ENCODE measurements around the gene SLC12A7.
"Not testable (repeated sequence)": the region's sequence is repeated elsewhere in the genome, so short reads cannot be mapped to it uniquely, and the experiment has no call there.

SLC12A7 gene

GRCh38 chr5:1034986-1035385, 76.9 kb downstream of the SLC12A7 start:
- DNase-seq (ENCODE audit: low read depth), result no peak

GRCh38 chr5:1034421-1034905, 77.4 kb downstream of the SLC12A7 start:
- DNase-seq (ENCODE audit: low read depth), result no peak

- DNase-seq (ENCODE audit: low read depth), result no peak
These were observed 78.0 kb downstream of the SLC12A7 start for GRCh38 chr5:1033606-1034420.

DNA sequence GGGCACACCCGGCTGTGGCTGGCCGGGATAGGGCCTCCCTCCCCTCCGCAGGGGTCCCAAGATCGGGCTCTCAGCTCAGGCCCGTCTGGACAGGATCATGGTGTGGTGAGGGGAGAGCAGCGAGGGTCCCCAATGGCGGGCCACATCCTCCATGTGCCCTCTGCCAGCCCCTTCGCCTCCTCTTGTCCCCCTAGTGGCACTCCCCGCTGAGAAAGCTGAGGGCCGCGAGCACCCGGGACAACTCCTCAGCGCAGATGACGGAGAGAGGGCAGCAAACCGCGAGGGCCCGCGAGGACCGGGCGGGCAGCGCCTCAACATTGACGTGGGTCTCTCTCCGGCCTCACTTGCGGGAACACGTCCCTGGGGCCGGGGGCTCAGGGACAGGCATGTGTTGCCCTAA, 78.7 kb downstream of the SLC12A7 start:
- no peak for DNase-seq (ENCODE audit: low read depth)

DNA sequence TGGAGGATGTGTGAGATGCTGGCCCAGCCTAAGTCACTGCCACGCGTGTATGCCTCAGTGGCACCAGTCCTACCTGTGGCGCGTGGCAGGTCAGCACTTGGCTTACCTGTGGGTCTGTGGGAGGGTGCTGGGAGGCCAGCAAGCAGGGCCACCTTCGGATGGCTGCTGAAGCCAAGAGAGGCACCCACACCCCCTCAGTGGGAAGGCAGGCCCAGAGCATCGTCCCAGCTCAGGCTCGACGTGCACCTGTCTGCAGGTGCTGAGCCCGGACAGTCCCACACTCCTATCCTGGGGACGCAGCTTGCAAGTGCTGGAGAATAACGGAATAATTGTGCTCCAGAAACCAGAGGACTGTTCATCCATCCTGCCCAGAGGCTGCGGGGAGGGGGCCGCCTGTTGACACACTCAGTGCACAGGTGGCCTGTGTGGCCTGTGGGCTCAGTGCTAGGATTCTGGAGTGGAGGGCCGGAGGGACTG, 79.3 kb downstream of the SLC12A7 start:
- no peak for DNase-seq (ENCODE audit: low read depth)

GRCh38 chr5:1032011-1032410, 79.9 kb downstream of the SLC12A7 start:
- no peak for DNase-seq (ENCODE audit: low read depth)

GRCh38 chr5:1031306-1031959, 80.4 kb downstream of the SLC12A7 start:
- no peak for DNase-seq (ENCODE audit: low read depth)

DNA sequence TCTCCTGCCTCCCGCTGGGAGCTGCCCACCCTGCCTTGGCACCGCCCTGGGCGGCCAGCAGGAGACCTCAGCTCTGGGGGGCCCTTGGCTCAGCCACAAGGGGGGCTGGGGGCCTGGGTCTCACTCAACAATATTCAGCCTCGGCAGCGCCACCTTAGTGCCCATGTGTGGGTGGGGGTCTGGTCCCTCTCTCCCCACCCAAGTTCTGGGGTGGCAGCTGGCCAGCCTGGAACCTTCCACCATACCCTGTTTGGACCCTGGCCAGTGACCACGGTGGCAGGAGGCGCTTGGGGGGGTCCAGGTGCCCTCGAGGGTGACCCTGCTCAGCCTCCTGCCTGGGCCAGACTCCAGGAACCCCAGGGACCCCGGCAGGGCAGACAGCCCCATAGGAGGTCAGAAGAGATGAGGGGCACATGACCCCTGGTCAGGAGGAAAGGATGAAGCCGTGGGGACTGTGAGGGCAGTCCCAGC, 81.0 kb downstream of the SLC12A7 start:
- no peak for DNase-seq (ENCODE audit: low read depth)

DNA sequence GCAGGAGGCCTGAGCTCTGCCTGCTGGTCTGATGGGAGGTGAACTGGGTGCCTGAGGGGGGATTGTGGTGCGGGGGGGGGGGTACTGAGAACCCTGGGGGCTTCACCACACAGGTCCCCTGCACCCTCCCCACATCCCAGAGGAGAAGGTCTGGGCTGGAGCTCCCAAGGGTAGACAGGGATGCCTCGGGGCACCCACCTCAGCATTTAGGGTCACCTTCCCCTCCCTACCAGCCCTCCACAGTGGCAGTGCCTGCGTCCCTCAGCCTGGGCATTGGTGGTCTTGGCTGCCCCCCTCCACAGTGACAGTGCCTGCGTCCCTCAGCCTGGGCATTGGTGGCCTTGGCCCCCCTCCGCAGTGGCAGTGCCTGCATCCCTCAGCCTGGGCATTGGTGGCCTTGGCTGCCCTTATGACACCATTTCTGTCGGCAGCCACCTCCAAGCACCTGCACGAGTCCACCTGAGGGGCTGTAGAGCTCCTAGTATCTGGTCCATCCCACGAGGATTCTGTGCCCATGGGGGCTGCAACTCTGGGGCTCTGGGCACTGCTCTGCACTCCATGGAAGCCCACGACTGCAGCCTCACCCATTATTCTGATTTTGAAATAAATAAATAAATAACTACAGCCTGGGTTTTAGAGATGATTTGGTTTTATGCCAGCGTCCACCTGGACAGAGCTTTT, 81.8 kb downstream of the SLC12A7 start:
- DNase-seq (ENCODE audit: low read depth), result no peak

GRCh38 chr5:1029282-1029944, 82.5 kb downstream of the SLC12A7 start:
- no peak for DNase-seq (ENCODE audit: low read depth)

GRCh38 chr5:1028481-1029281, 83.2 kb downstream of the SLC12A7 start:
- DNase-seq (ENCODE audit: low read depth), result no peak

DNA sequence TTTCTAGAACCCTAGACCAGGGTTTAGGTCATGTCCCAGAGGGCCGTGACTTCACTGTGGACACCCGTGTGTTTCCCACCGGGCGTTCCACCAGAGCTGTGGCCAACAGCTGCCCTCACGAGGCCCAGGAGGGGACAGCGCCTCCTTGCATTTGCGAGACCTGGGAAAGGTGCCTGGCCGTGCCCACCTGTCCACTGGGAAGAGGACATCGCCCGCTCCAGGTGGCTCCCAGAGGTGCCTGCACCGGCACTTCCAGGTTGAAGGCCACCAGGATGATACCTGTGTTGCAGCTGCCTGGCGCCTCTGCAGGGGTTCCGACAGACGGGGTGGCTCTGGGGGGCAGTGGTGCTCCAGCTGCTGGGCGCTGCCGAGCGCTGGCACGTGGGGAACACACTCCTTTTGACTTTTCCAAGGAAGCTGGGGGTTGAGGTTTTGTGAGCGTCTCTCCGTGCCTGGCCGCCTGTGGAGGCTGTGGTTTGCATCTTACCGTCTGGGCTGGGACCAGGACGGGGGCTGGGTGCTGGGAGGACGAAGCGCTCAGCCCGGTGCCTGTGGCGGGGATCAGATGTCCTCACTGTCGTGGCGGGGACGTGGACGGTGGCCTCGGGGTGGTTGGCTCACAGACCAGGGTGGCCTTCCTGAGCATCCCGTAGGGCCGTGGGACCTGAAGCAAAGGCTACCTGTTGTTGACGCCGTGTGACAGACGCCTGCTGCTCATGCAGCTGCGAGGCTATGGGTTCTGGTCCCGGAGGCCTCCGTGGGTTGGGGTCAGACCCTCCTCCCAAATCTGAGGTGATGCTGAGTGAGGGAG, 84.0 kb downstream of the SLC12A7 start:
- no peak for DNase-seq (ENCODE audit: low read depth)

GRCh38 chr5:1026700-1027621, 84.9 kb downstream of the SLC12A7 start:
- no peak for DNase-seq (ENCODE audit: low read depth)

DNA sequence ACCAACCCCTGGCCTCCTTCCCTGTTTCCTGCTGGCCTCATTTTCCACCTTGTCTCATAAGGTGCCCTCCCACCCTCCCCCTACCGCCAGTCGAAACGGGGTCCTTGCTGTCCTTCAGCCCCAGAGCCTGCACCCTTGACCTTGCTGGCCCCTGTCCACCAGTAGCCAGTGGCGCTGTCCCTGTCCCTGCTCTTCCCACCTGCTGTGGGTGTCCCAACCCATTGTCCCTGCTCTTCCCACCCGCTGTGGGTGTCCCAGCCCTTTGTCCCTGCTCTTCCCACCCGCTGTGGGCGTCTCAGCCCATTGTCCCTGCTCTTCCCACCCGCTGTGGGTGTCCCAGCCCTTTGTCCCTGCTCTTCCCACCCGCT, 89.9 kb downstream of the SLC12A7 start:
- not testable (repeated sequence) for DNase-seq (ENCODE audit: low read depth)

DNA sequence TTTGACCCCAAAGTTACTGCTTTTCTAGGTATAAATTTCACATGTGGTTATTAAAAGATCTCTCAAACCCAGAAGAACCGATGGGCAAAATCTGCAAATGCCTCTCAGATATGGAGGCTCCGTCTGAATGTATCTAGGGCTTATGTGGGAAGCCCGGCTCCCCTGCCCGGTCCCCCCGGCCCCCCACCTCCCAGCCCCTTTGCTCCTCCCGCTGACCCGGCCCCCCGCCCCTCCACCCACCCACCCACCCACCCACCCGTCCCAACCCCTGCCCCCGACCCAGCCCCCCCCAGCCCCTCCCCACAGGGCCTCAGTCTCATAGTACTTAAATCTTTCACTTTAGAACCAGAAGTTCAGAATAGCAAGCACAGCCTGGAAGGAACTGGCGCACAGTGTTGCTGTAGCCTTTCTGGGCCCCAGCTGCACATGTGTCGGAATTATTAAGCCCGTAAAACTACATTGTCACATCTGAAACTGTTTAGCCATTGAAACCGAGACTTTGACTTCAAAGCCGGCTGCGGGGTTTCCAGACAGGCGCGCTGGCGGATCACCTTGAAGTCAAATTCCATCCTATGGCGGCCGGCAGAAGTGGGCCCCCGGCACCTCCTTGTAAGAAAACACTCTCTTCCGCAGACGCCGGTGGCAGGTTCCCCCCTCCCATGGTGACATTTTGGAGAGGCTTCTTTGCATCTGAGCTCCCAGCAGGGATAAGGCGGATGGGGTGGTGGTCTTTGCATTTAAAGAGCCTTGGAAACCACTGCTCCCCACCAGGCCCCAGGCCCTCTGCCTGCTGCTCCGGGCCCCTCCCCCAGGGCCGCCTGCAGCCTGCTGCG, 90.5 kb downstream of the SLC12A7 start:
- DNase-seq (ENCODE audit: low read depth), result no peak

DNA sequence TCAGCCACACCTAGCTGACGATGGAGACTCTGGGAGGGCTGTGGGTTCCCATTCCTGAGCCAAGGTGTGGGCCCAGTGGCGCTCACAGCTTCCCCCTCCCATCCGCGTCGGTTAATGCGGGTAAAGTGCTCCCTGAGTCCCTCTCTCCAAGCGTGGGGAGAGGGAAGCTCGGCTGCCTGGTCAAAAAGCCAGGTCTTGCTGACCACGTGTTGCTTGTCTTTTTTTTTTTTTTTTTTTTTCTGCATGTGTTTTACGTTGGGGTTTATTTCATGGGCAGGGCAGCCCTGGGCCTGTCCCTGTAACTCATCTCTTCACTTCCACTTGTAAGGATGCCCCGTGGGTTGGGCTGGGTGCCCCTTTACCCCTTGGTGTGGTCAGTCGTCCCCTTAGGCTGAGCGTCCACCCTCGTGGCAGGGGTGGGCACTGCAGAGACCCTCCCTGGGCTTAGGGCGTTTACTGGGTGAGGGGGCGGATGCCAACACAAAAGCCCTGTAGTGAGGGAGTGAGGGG, 91.4 kb downstream of the SLC12A7 start:
- no peak for DNase-seq (ENCODE audit: low read depth)

- DNase-seq (ENCODE audit: low read depth), result no peak
These were observed 92.6 kb downstream of the SLC12A7 start for GRCh38 chr5:1019001-1019905.

All from activated T-cell treated with anti-CD3 and anti-CD28 coated beads for 1 hour (primary cell).